HG03159 (cell line): ENCODE data around the gene BANP.
"Not testable (repeated sequence)": the region's sequence is repeated elsewhere in the genome, so short reads cannot be mapped to it uniquely, and the experiment has no call there.

Experiments
- ATAC-seq: cut with Tn5 transposase; IDR thresholded peaks from one replicate; pipeline ENCODE4 v1.9.1; 2021; ENCODE audit warnings: mild to moderate bottlenecking, moderate library complexity; ENCODE audit not compliant: unreplicated experiment

Gene BANP

GRCh38 chr16:87965417-87965816 lies 14.2 kb downstream of the BANP start:
- ATAC-seq = no peak

GRCh38 chr16:87966064-87966645 lies 14.9 kb downstream of the BANP start:
- no peak for ATAC-seq

DNA sequence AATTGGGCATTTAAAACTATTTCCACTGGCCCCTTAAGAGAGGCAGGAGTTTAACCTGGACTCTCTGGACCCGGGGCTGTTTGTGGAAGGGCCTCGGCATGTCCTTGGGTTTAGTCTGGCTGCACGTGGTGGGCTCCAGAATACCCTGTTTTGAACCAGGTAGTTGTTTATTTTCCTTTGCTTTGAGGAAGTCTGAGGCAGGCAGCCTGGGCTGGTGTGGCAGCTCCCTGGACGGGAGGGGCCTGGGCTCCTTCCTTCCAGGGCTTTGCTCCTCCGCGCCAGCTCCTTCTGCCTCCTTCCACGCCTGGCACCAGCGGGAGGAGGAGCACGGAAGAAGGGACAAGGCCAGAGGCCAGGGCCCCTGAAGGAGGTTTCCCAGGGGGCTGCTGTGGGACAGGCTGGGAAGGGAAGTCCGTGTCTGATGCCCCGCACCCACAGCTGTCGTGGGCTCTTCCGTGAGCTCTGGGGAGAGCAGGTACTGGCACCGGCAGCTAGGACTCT lies 15.5 kb downstream of the BANP start:
- no peak for ATAC-seq

DNA sequence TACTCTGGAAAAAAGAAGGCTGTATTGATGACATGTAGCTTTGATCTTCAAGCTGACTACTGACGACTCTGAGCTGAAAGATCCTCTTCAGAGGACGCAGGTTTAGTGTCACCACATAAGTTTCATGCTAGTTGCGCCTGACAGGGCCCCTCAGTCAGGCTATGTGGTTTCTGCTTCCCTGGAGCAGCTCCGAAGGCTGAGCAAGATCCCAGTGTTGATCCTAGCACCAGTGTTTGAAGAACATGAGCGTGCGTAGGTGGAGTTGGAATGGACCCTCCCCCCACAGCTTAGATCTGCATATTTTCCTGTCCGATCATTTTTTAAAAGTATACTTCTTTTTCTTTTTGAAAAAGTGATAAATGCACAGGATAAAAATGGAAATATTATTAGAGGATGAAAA lies 17.3 kb downstream of the BANP start:
- no peak for ATAC-seq

- ATAC-seq = no peak
Measured at GRCh38 chr16:87970186-87970585, 19.0 kb downstream of the BANP start.

GRCh38 chr16:87971933-87972332 lies 20.7 kb downstream of the BANP start:
- ATAC-seq = no peak

DNA sequence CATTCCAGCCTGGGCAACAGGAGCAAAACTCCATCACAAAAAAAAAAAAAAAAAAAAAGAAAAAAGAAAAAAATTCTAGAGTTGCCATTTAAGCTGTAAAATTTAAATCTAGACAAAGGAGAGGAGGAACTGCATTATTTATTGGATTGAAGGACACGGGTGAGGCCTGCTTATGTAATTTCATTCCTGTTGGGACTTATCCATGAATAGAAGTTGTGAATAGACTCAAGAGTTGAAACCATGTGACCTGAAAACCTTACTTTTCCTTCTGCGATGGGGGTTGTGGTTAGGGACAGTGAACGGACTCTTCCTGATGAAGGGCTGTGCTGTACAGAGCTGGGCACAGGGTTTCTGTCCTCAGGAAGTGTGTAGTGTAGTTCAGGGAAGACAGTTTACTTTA lies 22.5 kb downstream of the BANP start:
- no peak for ATAC-seq

DNA sequence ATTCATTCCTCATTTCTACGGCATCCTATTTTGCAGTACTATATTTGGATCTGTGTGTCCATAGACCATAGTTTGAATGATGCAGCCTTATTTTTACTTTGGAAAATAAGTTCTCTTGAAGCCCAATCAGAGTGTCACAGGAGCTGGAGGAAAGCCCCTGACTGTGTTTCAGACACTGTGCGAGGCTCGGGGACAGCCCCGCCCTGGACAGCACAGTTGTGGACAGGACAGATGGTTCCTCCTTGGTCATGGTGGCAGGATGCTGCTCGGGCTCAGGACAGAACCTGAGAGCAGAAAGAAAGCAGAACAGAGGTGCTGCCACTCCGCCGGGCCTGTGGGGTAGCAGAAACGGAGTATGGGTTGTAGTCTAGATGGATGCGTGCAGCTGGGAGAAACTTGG lies 22.9 kb downstream of the BANP start:
- no peak for ATAC-seq

- ATAC-seq = no peak
Measured at GRCh38 chr16:87976665-87977064, 25.4 kb downstream of the BANP start.

DNA sequence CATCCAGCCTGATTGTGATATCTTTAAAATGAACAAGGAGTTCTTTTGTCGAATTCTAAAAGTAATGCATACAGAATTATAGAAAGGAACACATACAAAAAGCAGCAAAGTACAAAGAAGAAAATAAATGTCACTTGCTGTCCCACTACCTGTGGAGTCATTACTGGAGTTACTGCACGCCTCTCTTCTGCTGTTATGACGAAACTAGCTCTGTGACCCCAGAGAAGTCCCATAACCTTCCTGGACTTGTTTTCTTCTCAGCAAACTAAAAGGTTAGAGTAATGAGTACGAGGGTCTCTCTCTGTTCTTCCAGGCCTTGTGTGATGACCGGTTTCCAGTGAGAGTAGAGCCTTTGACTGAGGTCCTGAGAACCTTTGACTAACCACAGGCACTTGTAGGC lies 26.9 kb downstream of the BANP start:
- no peak for ATAC-seq

- no peak for ATAC-seq
Measured at GRCh38 chr16:87979352-87979751, 28.1 kb downstream of the BANP start.

DNA sequence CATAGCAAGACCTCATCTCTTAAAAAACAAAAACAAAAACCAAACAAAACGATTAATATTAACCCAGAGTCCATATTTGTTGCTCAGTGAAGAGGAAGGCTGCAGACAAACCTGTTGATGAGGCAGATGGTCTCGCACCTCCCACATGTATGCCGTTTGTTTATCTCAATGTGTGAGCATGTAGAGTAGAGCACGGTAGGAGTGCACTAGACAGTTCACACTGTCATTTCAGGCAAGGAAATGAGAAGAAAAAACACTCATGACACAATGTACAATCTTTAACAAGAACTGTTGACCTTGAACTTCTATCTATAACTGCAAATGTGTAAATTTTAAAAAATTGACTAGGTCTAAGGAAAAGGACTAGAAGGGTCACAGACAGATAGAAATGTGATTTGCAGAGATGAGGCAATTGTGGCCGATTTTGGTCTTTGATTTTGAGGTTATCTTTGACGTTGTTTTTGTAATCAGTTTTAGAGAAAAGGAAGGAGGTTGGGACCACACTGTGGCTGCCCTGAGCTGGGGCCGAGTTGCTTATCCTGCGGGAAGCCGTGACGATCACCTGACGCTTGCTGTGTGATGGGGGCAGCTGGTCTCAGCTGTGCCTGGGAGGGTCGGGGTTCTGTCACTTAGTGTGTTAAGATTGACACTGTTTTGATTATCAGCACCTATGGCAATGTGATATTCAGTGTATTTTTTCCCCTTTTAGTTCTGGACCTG lies 28.8 kb downstream of the BANP start:
- ATAC-seq = not testable (repeated sequence)

DNA sequence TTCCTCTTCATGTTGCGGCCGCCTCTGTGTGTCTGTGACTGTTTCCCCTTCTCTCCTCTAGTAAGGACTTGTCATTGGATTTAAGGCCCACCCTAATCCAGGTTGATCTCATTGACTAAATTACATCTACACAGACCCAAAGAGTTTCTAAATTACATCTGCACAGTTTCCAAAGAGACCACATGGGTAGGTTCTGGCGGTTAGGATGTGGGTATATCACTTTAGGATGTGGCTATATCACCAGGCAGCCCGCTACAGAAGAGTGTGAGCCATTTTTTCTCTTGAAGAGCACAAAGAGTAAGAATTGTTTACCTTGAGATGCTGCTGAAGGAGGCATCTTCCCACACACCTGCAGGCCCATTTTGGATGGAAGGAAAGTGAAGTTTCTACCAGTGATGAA lies 30.1 kb downstream of the BANP start:
- ATAC-seq = not testable (repeated sequence)

GRCh38 chr16:87982581-87983041 lies 31.4 kb downstream of the BANP start:
- no peak for ATAC-seq

GRCh38 chr16:87983072-87983736 lies 32.0 kb downstream of the BANP start:
- ATAC-seq = not testable (repeated sequence)

GRCh38 chr16:87983737-87984097 lies 32.5 kb downstream of the BANP start:
- ATAC-seq = not testable (repeated sequence)

- ATAC-seq = not testable (repeated sequence)
Measured at GRCh38 chr16:87984180-87984579, 32.9 kb downstream of the BANP start.

- no peak for ATAC-seq
Measured at GRCh38 chr16:87984632-87985267, 33.5 kb downstream of the BANP start.

- ATAC-seq = not testable (repeated sequence)
Measured at GRCh38 chr16:87985493-87985892, 34.3 kb downstream of the BANP start.

DNA sequence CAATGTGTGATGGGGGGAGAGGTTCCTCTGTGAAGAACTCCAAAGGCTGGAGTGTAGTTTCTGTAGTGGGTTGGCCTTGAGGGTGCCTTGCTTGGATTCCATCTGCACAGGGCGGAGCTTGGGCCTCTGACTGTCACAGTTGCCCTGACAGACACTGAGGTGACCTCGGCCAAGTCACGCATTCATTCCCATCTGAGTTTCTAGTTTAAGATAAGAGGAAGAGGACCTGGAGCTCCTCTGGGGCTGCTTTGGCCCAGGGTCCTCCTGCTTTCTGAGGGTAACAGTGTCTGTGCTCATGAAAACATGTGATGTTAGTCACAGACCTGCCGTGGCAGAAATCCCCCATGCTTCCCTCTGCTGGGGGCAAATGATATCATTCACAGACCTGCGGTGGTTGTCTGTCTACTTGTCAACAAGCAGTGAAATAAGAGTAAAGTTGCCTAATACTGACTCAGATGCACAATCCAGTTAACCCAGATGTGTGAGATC lies 35.2 kb downstream of the BANP start:
- not testable (repeated sequence) for ATAC-seq

DNA sequence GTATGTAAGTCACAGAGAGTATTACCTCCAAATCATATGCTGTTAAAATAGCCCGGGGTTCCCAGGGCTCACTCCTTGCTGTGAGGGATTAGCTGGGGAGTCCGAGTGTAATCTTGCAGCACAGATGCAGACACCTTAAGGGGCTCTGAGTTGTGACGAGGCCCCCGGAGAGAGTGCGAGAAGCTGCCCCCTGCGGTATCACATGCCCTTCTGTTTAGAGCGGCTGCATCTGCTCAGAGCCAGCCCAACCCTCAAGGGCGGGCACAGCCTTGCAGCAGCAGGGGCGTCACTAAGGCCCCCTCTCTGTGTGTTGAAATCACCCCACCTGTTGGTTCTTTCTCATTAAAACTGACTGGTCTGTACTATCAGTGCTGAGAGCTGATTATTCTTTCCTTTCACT lies 37.4 kb downstream of the BANP start:
- not testable (repeated sequence) for ATAC-seq
